Fibroblast of mammary gland (primary cell): ENCODE results near the gene LRTM1.
A peak's percentile ranks its signal among the peaks of the same experiment; 100 is the strongest.

Source experiments
- DNase-seq: peaks from one replicate; pipeline ENCODE4 v3.0.0-alpha.2; 2010; ENCODE audit warnings: low read depth
- H3K4me3 ChIP-seq: 2 replicates; pipeline ENCODE4 v1.5.1; 2011; ENCODE audit warnings: low read depth, mild to moderate bottlenecking, low read length, moderate library complexity; ENCODE audit not compliant: control insufficient read depth
- CTCF ChIP-seq: conservative IDR thresholded peaks from 2 replicates; pipeline ENCODE4 v1.5.1; 2011; ENCODE audit warnings: low read depth, low read length, inconsistent platforms; ENCODE audit not compliant: control insufficient read depth, insufficient read depth

LRTM1 gene

GRCh38 chr3:54901906-54902685, 25.8 kb downstream of the LRTM1 start:
- DNase-seq, result no peak
- TF ChIP-seq CTCF, result no peak
- no peak overlapping the region for H3K4me3 ChIP-seq

GRCh38 chr3:54900838-54901591, 26.8 kb downstream of the LRTM1 start:
- H3K4me3 ChIP-seq, result no peak overlapping the region
- DNase-seq, result no peak
- no peak for TF ChIP-seq CTCF

GRCh38 chr3:54899273-54899672, 28.6 kb downstream of the LRTM1 start:
- no peak overlapping the region for H3K4me3 ChIP-seq
- TF ChIP-seq CTCF, result no peak
- DNase-seq, result no peak

- no peak overlapping the region for H3K4me3 ChIP-seq
- DNase-seq, result peak; percentile 90
- no peak for TF ChIP-seq CTCF
Measured at GRCh38 chr3:54897028-54897711, 30.7 kb downstream of the LRTM1 start.

- no peak for DNase-seq
- no peak for TF ChIP-seq CTCF
- no peak overlapping the region for H3K4me3 ChIP-seq
Measured at GRCh38 chr3:54895613-54896012, 32.2 kb downstream of the LRTM1 start.

GRCh38 chr3:54892168-54892567, 35.7 kb downstream of the LRTM1 start:
- TF ChIP-seq CTCF, result no peak
- DNase-seq, result no peak
- H3K4me3 ChIP-seq, result no peak overlapping the region
